IPS DF 6.9 (cell line): ENCODE data around the gene KRTAP9-3.
"Not testable (repeated sequence)": the region's sequence is repeated elsewhere in the genome, so short reads cannot be mapped to it uniquely, and the experiment has no call there.

ENCODE experiments used
- DNase-seq: peaks from one replicate; pipeline ENCODE4 v3.0.0-alpha.2; 2013; ENCODE audit warnings: low read depth, low spot score
- H3K27ac ChIP-seq: one replicate; pipeline ENCODE4 v1.5.1; 2013; ENCODE audit warnings: low read length, control low read depth
- H3K27me3 ChIP-seq: 2 replicates; pipeline ENCODE4 v1.6.1; 2013; ENCODE audit warnings: mild to moderate bottlenecking, low read length; ENCODE audit not compliant: control insufficient read depth, insufficient read depth
- H3K36me3 ChIP-seq: 2 replicates; pipeline ENCODE4 v1.6.1; 2013; ENCODE audit warnings: low read length; ENCODE audit not compliant: control insufficient read depth, insufficient read depth
- H3K4me1 ChIP-seq: 2 replicates; pipeline ENCODE4 v1.6.1; 2013; ENCODE audit warnings: low read length; ENCODE audit not compliant: control insufficient read depth, insufficient read depth
- H3K4me3 ChIP-seq: 2 replicates; pipeline ENCODE4 v1.5.1; 2013; ENCODE audit warnings: mild to moderate bottlenecking, low read length
- H3K9me3 ChIP-seq: 2 replicates; pipeline ENCODE4 v1.6.1; 2013; ENCODE audit warnings: low read length, inconsistent platforms; ENCODE audit not compliant: control insufficient read depth, insufficient read depth
- WGBS: extraction: QIAGEN DNeasy Blood & Tissue Kit; methylation state at CpG from one replicate; pipeline ENCODE4 v1.1.7; 2013; ENCODE audit warnings: mixed read lengths, missing lambda C conversion rate; ENCODE audit not compliant: insufficient read length, insufficient coverage; 5-methylcytosine and 5-hydroxymethylcytosine counted together

The KRTAP9-3 gene

GRCh38 chr17:41215681-41216080, 16.6 kb upstream of the KRTAP9-3 start:
- no CpG with 5 or more reads among the region's 1 CpG for WGBS

GRCh38 chr17:41223821-41224220, 8.4 kb upstream of the KRTAP9-3 start:
- Histone ChIP-seq H3K4me3 (no peak overlapping the region), H3K27me3 (no peaks in the 10 kb centered on the region), H3K27ac (no peak overlapping the region), H3K4me1 (no peaks in the 10 kb centered on the region), H3K9me3 (no peaks in the 10 kb centered on the region), H3K36me3 (no peaks in the 10 kb centered on the region)
- WGBS: no CpG with 5 or more reads among the region's 2 CpGs
- DNase-seq: no peak

More at GRCh38 chr17:41215681-41216080, 16.6 kb upstream of the KRTAP9-3 start:
- no peaks in the 10 kb centered on the region for H3K36me3 ChIP-seq
- no peak overlapping the region for H3K27ac ChIP-seq
- no peaks in the 10 kb centered on the region for H3K4me1 ChIP-seq
- H3K4me3 ChIP-seq: no peak overlapping the region
- DNase-seq: no peak
- no peaks in the 10 kb centered on the region for H3K9me3 ChIP-seq
- H3K27me3 ChIP-seq: no peaks in the 10 kb centered on the region

GRCh38 chr17:41226051-41226450, 6.2 kb upstream of the KRTAP9-3 start:
- DNase-seq: no peak
- no peaks in the 10 kb centered on the region for H3K9me3 ChIP-seq
- H3K4me1 ChIP-seq: no peaks in the 10 kb centered on the region
- WGBS: no CpG with 5 or more reads among the region's 6 CpGs
- no peak overlapping the region for H3K27ac ChIP-seq
- no peaks in the 10 kb centered on the region for H3K27me3 ChIP-seq
- no peaks in the 10 kb centered on the region for H3K36me3 ChIP-seq
- H3K4me3 ChIP-seq: no peak overlapping the region

- not testable (repeated sequence) for H3K4me3 ChIP-seq, H3K27ac ChIP-seq, H3K4me1 ChIP-seq, H3K27me3 ChIP-seq, H3K36me3 ChIP-seq, DNase-seq, H3K9me3 ChIP-seq
- no CpG with 5 or more reads among the region's 4 CpGs for WGBS
Observed at GRCh38 chr17:41226598-41227095, 5.6 kb upstream of the KRTAP9-3 start, which contains the start of gene KRTAP9-2. TSS of gene KRTAP9-2 (plus strand) at chr17:41226648. CDS start at chr17:41226655, 7 bp downstream.

- H3K4me1 ChIP-seq: peaks cover 2% of the 10 kb centered on the region; the same call in 1 of the 2 replicates
Observed at GRCh38 chr17:41230094-41230493, 2.2 kb upstream of the KRTAP9-3 start.

GRCh38 chr17:41231731-41232130, 518 bp upstream of the KRTAP9-3 start:
- no CpG with 5 or more reads among the region's 6 CpGs for WGBS
- H3K36me3 ChIP-seq: no peaks in the 10 kb centered on the region
- H3K9me3 ChIP-seq: no peaks in the 10 kb centered on the region
- H3K4me1 ChIP-seq: peaks cover 2% of the 10 kb centered on the region; the same call in 1 of the 2 replicates
- no peak for DNase-seq
- H3K4me3 ChIP-seq: no peak overlapping the region
- no peak overlapping the region for H3K27ac ChIP-seq
- no peaks in the 10 kb centered on the region for H3K27me3 ChIP-seq

More at GRCh38 chr17:41230094-41230493, 2.2 kb upstream of the KRTAP9-3 start:
- H3K27ac ChIP-seq: no peak overlapping the region
- H3K27me3 ChIP-seq: no peaks in the 10 kb centered on the region
- no peak for DNase-seq
- H3K4me3 ChIP-seq: no peak overlapping the region
- H3K9me3 ChIP-seq: no peaks in the 10 kb centered on the region
- no peaks in the 10 kb centered on the region for H3K36me3 ChIP-seq

GRCh38 chr17:41237116-41237515, 4.9 kb downstream of the KRTAP9-3 start:
- not testable (repeated sequence) for H3K4me3 ChIP-seq, H3K9me3 ChIP-seq, H3K27me3 ChIP-seq, H3K4me1 ChIP-seq, H3K36me3 ChIP-seq, H3K27ac ChIP-seq, DNase-seq
- WGBS: no CpG with 5 or more reads among the region's 4 CpGs

GRCh38 chr17:41237949-41238437, 5.7 kb downstream of the KRTAP9-3 start, which contains the start of gene KRTAP9-8:
TSS of gene KRTAP9-8 (plus strand) at chr17:41237999. CDS start at chr17:41238052, 53 bp downstream.
- H3K27me3 ChIP-seq, H3K27ac ChIP-seq, H3K36me3 ChIP-seq, H3K4me3 ChIP-seq, H3K4me1 ChIP-seq, H3K9me3 ChIP-seq, DNase-seq: not testable (repeated sequence)
- no CpG with 5 or more reads among the region's 3 CpGs for WGBS

- not testable (repeated sequence) for H3K4me3 ChIP-seq, H3K4me1 ChIP-seq, DNase-seq, H3K36me3 ChIP-seq, H3K27ac ChIP-seq, H3K27me3 ChIP-seq, H3K9me3 ChIP-seq
- no CpG with 5 or more reads among the region's 2 CpGs for WGBS
Observed at GRCh38 chr17:41246995-41247787, 14.9 kb downstream of the KRTAP9-3 start.

- H3K9me3 ChIP-seq, H3K27ac ChIP-seq, H3K4me3 ChIP-seq, H3K27me3 ChIP-seq, H3K36me3 ChIP-seq, DNase-seq, H3K4me1 ChIP-seq: not testable (repeated sequence)
- no CpG with 5 or more reads among the region's 2 CpGs for WGBS
Observed at GRCh38 chr17:41249637-41250240, 17.5 kb downstream of the KRTAP9-3 start, which contains the start of gene KRTAP9-4. TSS of gene KRTAP9-4 (plus strand) at chr17:41249687. CDS start at chr17:41249721, 34 bp downstream.
